Neural cell (in vitro differentiated cells): ENCODE data around the gene XCR1. TPM values are rescaled to one million over a fixed set of nuclear protein-coding genes. Genes with fewer than 3 reads are reported as not detected.

Source experiments
- H2AFZ ChIP-seq: fragments of 200-600, 300-800 bp; sonication (generic), shearing (Covaris generic); 2 replicates; pipeline ENCODE4 v1.6.0; 2014; ENCODE audit warnings: low read depth, mild to moderate bottlenecking, antibody characterized with exemption, low read length, moderate library complexity
- H3F3A ChIP-seq: fragments of 200-600 bp; shearing (Covaris generic); 2 replicates; pipeline ENCODE4 v1.6.1; 2016; ENCODE audit warnings: mild to moderate bottlenecking, moderate library complexity, mixed read lengths, antibody characterized with exemption, low read length; ENCODE audit not compliant: insufficient read depth, poor library complexity, severe bottlenecking
- H3K27ac ChIP-seq: fragments of 200-600, 300-800 bp; sonication (generic), shearing (Covaris generic); 2 replicates; pipeline ENCODE4 v1.5.1; 2014; ENCODE audit warnings: mild to moderate bottlenecking, low read length, moderate library complexity
- H3K27me3 ChIP-seq: fragments of 300-800, 200-600 bp; sonication (generic), shearing (Covaris generic); 2 replicates; pipeline ENCODE4 v1.6.0; 2014; ENCODE audit warnings: mild to moderate bottlenecking, low read depth, low read length, moderate library complexity; ENCODE audit not compliant: insufficient read depth
- H3K36me3 ChIP-seq: fragments of 300-800, 200-600 bp; sonication (generic), shearing (Covaris generic); 2 replicates; pipeline ENCODE4 v1.5.1; 2014; ENCODE audit warnings: mild to moderate bottlenecking, antibody characterized with exemption, low read length, moderate library complexity; ENCODE audit not compliant: insufficient read depth
- H3K4me2 ChIP-seq: fragments of 300-800, 200-600 bp; sonication (generic), shearing (Covaris generic); 2 replicates; pipeline ENCODE4 v1.6.0; 2014; ENCODE audit warnings: mild to moderate bottlenecking, low read length
- H3K4me3 ChIP-seq: fragments of 300-800, 200-600 bp; sonication (generic), shearing (Covaris generic); 2 replicates; pipeline ENCODE4 v1.5.1; 2014; ENCODE audit warnings: mild to moderate bottlenecking, low read length, moderate library complexity
- H3K79me2 ChIP-seq: fragments of 200-600 bp; shearing (Covaris generic); replicated peaks from 2 replicates; pipeline ENCODE4 v1.6.0; 2014; ENCODE audit warnings: mild to moderate bottlenecking, low read length, moderate library complexity; ENCODE audit not compliant: insufficient read depth
- H3K9ac ChIP-seq: fragments of 300-800, 200-600 bp; sonication (generic), shearing (Covaris generic); 2 replicates; pipeline ENCODE4 v1.6.1; 2016; ENCODE audit warnings: mild to moderate bottlenecking, low read length, mixed read lengths
- H3K9me2 ChIP-seq: fragments of 200-600 bp; shearing (Covaris generic); 2 replicates; pipeline ENCODE4 v1.6.1; 2016; ENCODE audit warnings: mild to moderate bottlenecking, low read length, mixed read lengths; ENCODE audit not compliant: insufficient read depth
- H3K9me3 ChIP-seq: fragments of 200-600, 300-800 bp; sonication (generic), shearing (Covaris generic); 2 replicates; pipeline ENCODE4 v1.6.1; 2016; ENCODE audit warnings: mild to moderate bottlenecking, mixed run types, low read length, moderate library complexity, mixed read lengths
- H4K20me1 ChIP-seq: fragments of 200-600 bp; shearing (Covaris generic); 2 replicates; pipeline ENCODE4 v1.6.1; 2016; ENCODE audit warnings: mild to moderate bottlenecking, mixed run types; ENCODE audit not compliant: insufficient read depth
- CTCF ChIP-seq: fragments of 450-650 bp; IDR thresholded peaks from 2 replicates; pipeline ENCODE4 v1.5.1; 2014; ENCODE audit warnings: antibody characterized with exemption, mild to moderate bottlenecking, moderate library complexity; ENCODE audit not compliant: poor library complexity, severe bottlenecking
- EP300 ChIP-seq: fragments of 450-650 bp; conservative IDR thresholded peaks from 2 replicates; pipeline ENCODE4 v1.6.1; 2014; ENCODE audit warnings: antibody characterized with exemption, mild to moderate bottlenecking, moderate library complexity; ENCODE audit not compliant: poor library complexity, severe bottlenecking
- EZH2 ChIP-seq: fragments of 200-600, 300-800 bp; shearing (Covaris generic), sonication (generic); IDR thresholded peaks from 2 replicates; pipeline ENCODE4 v1.6.1; 2014; ENCODE audit warnings: antibody characterized with exemption, low read length, borderline replicate concordance, mild to moderate bottlenecking; ENCODE audit not compliant: insufficient read depth, poor library complexity, severe bottlenecking
- MXI1 ChIP-seq: fragments of 450-650 bp; conservative IDR thresholded peaks from 2 replicates; pipeline ENCODE4 v1.6.1; 2014; ENCODE audit warnings: antibody characterized with exemption, mild to moderate bottlenecking; ENCODE audit not compliant: poor library complexity, severe bottlenecking
- POLR2AphosphoS5 ChIP-seq: IDR thresholded peaks from 2 replicates; pipeline ENCODE4 v1.6.1; 2012
- RAD21 ChIP-seq: fragments of 450-650 bp; conservative IDR thresholded peaks from 2 replicates; pipeline ENCODE4 v1.6.1; 2014; ENCODE audit warnings: antibody characterized with exemption, mild to moderate bottlenecking, moderate library complexity
- REST ChIP-seq: IDR thresholded peaks from 2 replicates; pipeline ENCODE4 v1.6.1; 2012; ENCODE audit warnings: borderline replicate concordance
- SMC3 ChIP-seq: fragments of 450-650 bp; conservative IDR thresholded peaks from 2 replicates; pipeline ENCODE4 v1.6.1; 2014; ENCODE audit warnings: antibody characterized with exemption, mild to moderate bottlenecking, moderate library complexity; ENCODE audit not compliant: poor library complexity
- TAF1 ChIP-seq: IDR thresholded peaks from 2 replicates; pipeline ENCODE4 v1.6.1; 2012; ENCODE audit warnings: low read depth
- polyA minus RNA-seq: library from RNA; depleted of rRNA, polyadenylated mRNA; stranded (reverse); fragments of >200 nt; gene quantifications from 2 replicates; pipeline ENCODE4 v1.2.3, GENCODE V29; 2014
- polyA plus RNA-seq: library from polyadenylated mRNA; depleted of rRNA; stranded (reverse); fragments of >200 nt; gene quantifications from 2 replicates; pipeline ENCODE4 v1.2.3, GENCODE V29; 2014

Gene XCR1
- polyA plus RNA-seq = not detected in 2 replicates
- not detected in 2 replicates for polyA minus RNA-seq

- Histone ChIP-seq H3K9me3 (no peaks in the 10 kb centered on the region), H3K9me2 (no peaks in the 10 kb centered on the region), H3K79me2 (no peaks in the 10 kb centered on the region), H3K4me2 (no peak within 1 kb of the TSS), H4K20me1 (no peaks in the 10 kb centered on the region), H3F3A (no peaks in the 10 kb centered on the region), H2AFZ (no peak within 1 kb of the TSS), H3K4me3 (no peak within 1 kb of the TSS), H3K27me3 (no peaks in the 10 kb centered on the region), H3K9ac (no peak within 1 kb of the TSS), H3K36me3 (no peaks in the 10 kb centered on the region), H3K27ac (no peak within 1 kb of the TSS)
- TF ChIP-seq EP300 = no peak
- TF ChIP-seq MXI1 = no peak
- TF ChIP-seq SMC3 = no peak
- no peak for TF ChIP-seq RAD21
- no peak for TF ChIP-seq EZH2
- no peak for TF ChIP-seq POLR2AphosphoS5
- TF ChIP-seq TAF1 = no peak
- no peak for TF ChIP-seq REST
- TF ChIP-seq CTCF = no peak
Measured at GRCh38 chr3:46027021-46027705, at the start of gene XCR1. XCR1 (minus strand) TSS chr3:46027483; CDS start chr3:46021947, 5,536 bp downstream.

- no peaks in the 10 kb centered on the region for H4K20me1 ChIP-seq
- H3K36me3 ChIP-seq = no peaks in the 10 kb centered on the region
- no peak overlapping the region for H3K9ac ChIP-seq
- no peak overlapping the region for H2AFZ ChIP-seq
- no peaks in the 10 kb centered on the region for H3K27me3 ChIP-seq
- H3F3A ChIP-seq = no peaks in the 10 kb centered on the region
- H3K9me3 ChIP-seq = no peaks in the 10 kb centered on the region
- no peak for TF ChIP-seq POLR2AphosphoS5
- TF ChIP-seq RAD21 = no peak
- no peak for TF ChIP-seq MXI1
- TF ChIP-seq REST = no peak
- TF ChIP-seq SMC3 = no peak
- TF ChIP-seq EP300 = no peak
- TF ChIP-seq EZH2 = no peak
- TF ChIP-seq TAF1 = no peak
- no peak for TF ChIP-seq CTCF
- no peak overlapping the region for H3K27ac ChIP-seq
- H3K79me2 ChIP-seq = no peaks in the 10 kb centered on the region
- H3K4me2 ChIP-seq = no peak overlapping the region
- H3K4me3 ChIP-seq = no peak overlapping the region
- no peaks in the 10 kb centered on the region for H3K9me2 ChIP-seq
Measured at GRCh38 chr3:46076606-46077005, 49.3 kb upstream of the XCR1 start.
